OCI-LY1 (cell line): ENCODE measurements around the gene SLC37A4.
"Not testable (repeated sequence)": the region's sequence is repeated elsewhere in the genome, so short reads cannot be mapped to it uniquely, and the experiment has no call there.

Source experiments
- H2AFZ ChIP-seq: fragments of 200-600 bp; sonication (generic), shearing (Covaris generic); 2 replicates; pipeline ENCODE4 v1.6.0; 2014; ENCODE audit warnings: antibody characterized with exemption, mild to moderate bottlenecking, low read length
- H3F3A ChIP-seq: fragments of 200-600 bp; sonication (generic), shearing (Covaris generic); 2 replicates; pipeline ENCODE4 v1.6.0; 2014; ENCODE audit warnings: mild to moderate bottlenecking, antibody characterized with exemption, low read length, moderate library complexity; ENCODE audit not compliant: insufficient read depth
- H3K27ac ChIP-seq: fragments of 200-600 bp; sonication (generic); 2 replicates; pipeline ENCODE4 v1.5.1; 2014; ENCODE audit warnings: low read length, mixed run types, mild to moderate bottlenecking, low read depth; ENCODE audit not compliant: poor library complexity, severe bottlenecking
- H3K27me3 ChIP-seq: fragments of 200-600 bp; sonication (generic); 2 replicates; pipeline ENCODE4 v1.6.0; 2014; ENCODE audit warnings: antibody characterized with exemption, mild to moderate bottlenecking, low read length, moderate library complexity; ENCODE audit not compliant: insufficient read depth
- H3K36me3 ChIP-seq: fragments of 200-600 bp; sonication (generic); 2 replicates; pipeline ENCODE4 v1.6.1; 2014; ENCODE audit warnings: mild to moderate bottlenecking, antibody characterized with exemption, low read length, moderate library complexity, mixed read lengths; ENCODE audit not compliant: insufficient read depth
- H3K4me1 ChIP-seq: fragments of 200-600 bp; sonication (generic); 2 replicates; pipeline ENCODE4 v1.5.1; 2014; ENCODE audit warnings: mild to moderate bottlenecking, low read length, moderate library complexity; ENCODE audit not compliant: insufficient read depth, severe bottlenecking
- H3K4me2 ChIP-seq: fragments of 200-600 bp; sonication (generic), shearing (Covaris generic); 2 replicates; pipeline ENCODE4 v1.6.1; 2014; ENCODE audit warnings: low read length
- H3K4me3 ChIP-seq: fragments of 200-600 bp; sonication (generic); 2 replicates; pipeline ENCODE4 v1.5.1; 2014; ENCODE audit warnings: low read length, low read depth, mild to moderate bottlenecking, mixed read lengths; ENCODE audit not compliant: poor library complexity, severe bottlenecking
- H3K79me2 ChIP-seq: fragments of 200-600 bp; shearing (Covaris generic); 2 replicates; pipeline ENCODE4 v1.6.1; 2016; ENCODE audit warnings: mixed run types, low read length, mixed read lengths; ENCODE audit not compliant: insufficient read depth
- H3K9ac ChIP-seq: fragments of 200-600 bp; sonication (generic), shearing (Covaris generic); 2 replicates; pipeline ENCODE4 v1.6.1; 2014; ENCODE audit warnings: mild to moderate bottlenecking, low read length, mixed read lengths
- H3K9me2 ChIP-seq: fragments of 200-600 bp; sonication (generic), shearing (Covaris generic); 2 replicates; pipeline ENCODE4 v1.6.1; 2014; ENCODE audit warnings: low read depth, mild to moderate bottlenecking, low read length, mixed read lengths
- H3K9me3 ChIP-seq: fragments of 200-600 bp; shearing (Covaris generic); 2 replicates; pipeline ENCODE4 v1.6.1; 2014; ENCODE audit warnings: low read length, mixed read lengths
- H4K20me1 ChIP-seq: fragments of 200-600 bp; sonication (generic), shearing (Covaris generic); 2 replicates; pipeline ENCODE4 v1.6.0; 2016; ENCODE audit warnings: mild to moderate bottlenecking, low read length; ENCODE audit not compliant: insufficient read depth
- CTCF ChIP-seq: fragments of 200-600 bp; sonication (generic), shearing (Covaris generic); IDR thresholded peaks from 2 replicates; pipeline ENCODE4 v1.5.1; 2017; ENCODE audit warnings: mild to moderate bottlenecking, antibody characterized with exemption, low read length, moderate library complexity, mixed read lengths
- EZH2 ChIP-seq: fragments of 200-600 bp; sonication (generic), shearing (Covaris generic); IDR thresholded peaks from 2 replicates; pipeline ENCODE4 v1.8.0; 2017; ENCODE audit warnings: borderline replicate concordance, mixed run types, mild to moderate bottlenecking, antibody characterized with exemption, low read length, moderate library complexity, mixed read lengths

Gene SLC37A4

GRCh38 chr11:119044708-119045107 lies 14.0 kb upstream of the SLC37A4 start:
- Histone ChIP-seq H3K4me3 (no peak overlapping the region), H3K27me3 (no peaks in the 10 kb centered on the region), H3K36me3 (peaks cover 48% of the 10 kb centered on the region), H3K4me2 (no peak overlapping the region), H3K79me2 (no peaks in the 10 kb centered on the region), H3F3A (no peaks in the 10 kb centered on the region), H4K20me1 (no peaks in the 10 kb centered on the region), H3K9me2 (no peaks in the 10 kb centered on the region), H2AFZ (no peak overlapping the region), H3K9ac (no peak overlapping the region), H3K4me1 (peaks cover 4% of the 10 kb centered on the region), H3K9me3 (no peaks in the 10 kb centered on the region), H3K27ac (no peak overlapping the region)
- no peak for TF ChIP-seq CTCF
- no peak for TF ChIP-seq EZH2

GRCh38 chr11:119042927-119043326 lies 12.2 kb upstream of the SLC37A4 start:
- no peak overlapping the region for H3K9ac ChIP-seq
- H3K4me1 ChIP-seq: peaks cover 12% of the 10 kb centered on the region
- H3K79me2 ChIP-seq: no peaks in the 10 kb centered on the region
- H3K9me3 ChIP-seq: no peaks in the 10 kb centered on the region
- H3K4me3 ChIP-seq: no peak overlapping the region
- no peak for TF ChIP-seq CTCF
- no peak for TF ChIP-seq EZH2
- H3K27me3 ChIP-seq: no peaks in the 10 kb centered on the region
- no peak overlapping the region for H3K4me2 ChIP-seq
- no peaks in the 10 kb centered on the region for H4K20me1 ChIP-seq
- no peaks in the 10 kb centered on the region for H3F3A ChIP-seq
- H3K9me2 ChIP-seq: no peaks in the 10 kb centered on the region
- H3K36me3 ChIP-seq: peaks cover 30% of the 10 kb centered on the region
- no peak overlapping the region for H3K27ac ChIP-seq
- no peak overlapping the region for H2AFZ ChIP-seq

GRCh38 chr11:119041821-119042514 lies 11.3 kb upstream of the SLC37A4 start:
- H2AFZ ChIP-seq: no peak overlapping the region
- no peak overlapping the region for H3K4me2 ChIP-seq
- no peak overlapping the region for H3K4me3 ChIP-seq
- H3K27ac ChIP-seq: no peak overlapping the region
- no peaks in the 10 kb centered on the region for H3K9me3 ChIP-seq
- H4K20me1 ChIP-seq: no peaks in the 10 kb centered on the region
- no peak overlapping the region for H3K9ac ChIP-seq
- TF ChIP-seq CTCF (no peak), EZH2 (no peak)
- no peaks in the 10 kb centered on the region for H3F3A ChIP-seq
- peaks cover 21% of the 10 kb centered on the region for H3K36me3 ChIP-seq
- peaks cover 12% of the 10 kb centered on the region for H3K4me1 ChIP-seq
- H3K9me2 ChIP-seq: no peaks in the 10 kb centered on the region
- no peaks in the 10 kb centered on the region for H3K27me3 ChIP-seq
- no peaks in the 10 kb centered on the region for H3K79me2 ChIP-seq

GRCh38 chr11:119039471-119039870 lies 8.8 kb upstream of the SLC37A4 start:
- not testable (repeated sequence) for H4K20me1 ChIP-seq, H3K27ac ChIP-seq, H3K79me2 ChIP-seq, H3K27me3 ChIP-seq, H3F3A ChIP-seq, H3K36me3 ChIP-seq, H3K4me3 ChIP-seq, H2AFZ ChIP-seq, H3K4me2 ChIP-seq, H3K9me3 ChIP-seq, H3K9ac ChIP-seq, H3K9me2 ChIP-seq
- H3K4me1 ChIP-seq: peaks cover 12% of the 10 kb centered on the region
